Measurements from ENCODE around the gene TRIP10. TPM values are rescaled to one million over a fixed set of nuclear protein-coding genes. Genes with fewer than 3 reads are reported as not detected.

The TRIP10 gene
- total and polyA plus RNA-seq, 2 of the 4 experiments (the other 2 are of a cell fraction), result 39.1 to 47.0 TPM

DNA sequence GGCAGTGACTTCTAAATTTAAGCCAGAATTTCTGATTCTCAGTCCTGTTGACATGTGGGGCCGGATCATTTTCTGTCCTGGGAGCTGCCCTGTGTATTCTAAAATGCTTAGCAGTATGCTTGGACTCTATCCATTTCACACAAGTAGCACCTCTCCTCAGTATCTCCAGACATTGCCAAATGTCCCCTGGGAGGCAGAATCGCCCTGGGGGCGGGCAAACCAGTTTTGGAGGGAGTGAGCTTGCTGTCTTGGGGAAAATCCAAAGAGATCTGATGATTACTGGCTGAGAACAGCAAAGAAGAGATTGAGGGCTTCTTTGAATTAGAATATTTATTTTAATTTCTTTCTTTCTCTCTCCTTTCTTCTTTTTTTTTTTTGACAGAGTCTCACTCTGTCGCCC is 49.4 kb downstream of the TRIP10 start:
- Histone ChIP-seq H3K18ac (ENCODE audit: low read depth, low read length) (no peak overlapping the region), H3K9me3 (ENCODE audit: control insufficient read depth, insufficient read depth, low read length) (peaks cover 7% of the 10 kb centered on the region; the same call in 1 of the 2 replicates), H3K4me1 (ENCODE audit: control insufficient read depth, insufficient read depth, low read length) (no peaks in the 10 kb centered on the region), H2AK9ac (replicated peaks; ENCODE audit: low read depth, low read length, poor library complexity) (no peak overlapping the region), H3K9ac (ENCODE audit: low read depth, low read length) (no peak overlapping the region), H3K56ac (ENCODE audit: extremely low read depth, insufficient read depth, low read length) (no peak overlapping the region), H2BK120ac (ENCODE audit: low read depth, low read length) (no peak overlapping the region), H3K4me3 (ENCODE audit: insufficient read depth, low read depth, low read length) (no peak overlapping the region), H4K20me1 (ENCODE audit: insufficient read depth, low read length) (no peaks in the 10 kb centered on the region), H2AFZ (replicated peaks; ENCODE audit: low read length, poor library complexity) (no peak overlapping the region), H2BK15ac (ENCODE audit: low read depth, low read length) (no peak overlapping the region), H3K9me1 (ENCODE audit: insufficient read depth, low read length) (no peaks in the 10 kb centered on the region), H3K14ac (replicated peaks; ENCODE audit: low read depth, low read length) (no peak overlapping the region), H2BK5ac (ENCODE audit: low read depth, low read length, poor library complexity, severe bottlenecking) (no peak overlapping the region), H3K4ac (ENCODE audit: low read depth, low read length) (no peak overlapping the region), H3K79me1 (ENCODE audit: low read depth in 1 of 2, low read length in 2 of 2) (no peaks in the 10 kb centered on the region), H4K91ac (ENCODE audit: insufficient read depth, low read depth, low read length) (no peak overlapping the region), H3K36me3 (ENCODE audit: control insufficient read depth, insufficient read depth, low read length) (no peaks in the 10 kb centered on the region), H4K8ac (ENCODE audit: low read depth in 2 of 2, low read length in 2 of 2) (no peak overlapping the region), H2BK20ac (ENCODE audit: low read depth, low read length) (no peak overlapping the region), H4K5ac (ENCODE audit: low read depth, low read length) (no peak overlapping the region), H3K4me2 (ENCODE audit: low read depth, low read length) (no peak overlapping the region), H3K27me3 (ENCODE audit: control insufficient read depth, insufficient read depth, low read length) (no peaks in the 10 kb centered on the region), H2AK5ac (ENCODE audit: low read depth, low read length) (no peak overlapping the region), H3K27ac (ENCODE audit: insufficient read depth, low read length) (no peak overlapping the region), H3K23ac (ENCODE audit: low read depth, low read length) (no peak overlapping the region)
- ChIA-PET CTCF (no interaction called here), POLR2A (ENCODE audit: unreplicated experiment) (no interaction called here)
- WGBS, 2 experiments (ENCODE audit: extremely low coverage in 2 of 2, insufficient read length in 1 of 2), result no CpG with 5 or more reads among the region's 4 CpGs
- dilution Hi-C loops (cut with HindIII; ENCODE audit: low sequenced_read_pairs, unreplicated experiment) (no loop called here), in situ Hi-C loops (cut with MboI; ENCODE audit: low sequenced_read_pairs) (no loop called here), intact Hi-C loops (cut with micrococcal nuclease) (no loop called here)
- BruUV-seq (replicated peaks), result no TSS peak
- DNase-seq (no peak), ATAC-seq (ENCODE audit: low read depth) (no peak)
- no peak for TF ChIP-seq NFE2L2 (IDR thresholded peaks at IDR 0.05; ENCODE audit: low read depth, low read length)
- no peak for TF ChIP-seq BHLHE40 (IDR thresholded peaks at IDR 0.05; ENCODE audit: low read depth, low read length)
- TF ChIP-seq, protein P1, sequence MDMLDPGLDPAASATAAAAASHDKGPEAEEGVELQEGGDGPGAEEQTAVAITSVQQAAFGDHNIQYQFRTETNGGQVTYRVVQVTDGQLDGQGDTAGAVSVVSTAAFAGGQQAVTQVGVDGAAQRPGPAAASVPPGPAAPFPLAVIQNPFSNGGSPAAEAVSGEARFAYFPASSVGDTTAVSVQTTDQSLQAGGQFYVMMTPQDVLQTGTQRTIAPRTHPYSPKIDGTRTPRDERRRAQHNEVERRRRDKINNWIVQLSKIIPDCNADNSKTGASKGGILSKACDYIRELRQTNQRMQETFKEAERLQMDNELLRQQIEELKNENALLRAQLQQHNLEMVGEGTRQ (IDR thresholded peaks at IDR 0.05; ENCODE audit: low read depth, low read length), result no peak
- TF ChIP-seq, protein P2, sequence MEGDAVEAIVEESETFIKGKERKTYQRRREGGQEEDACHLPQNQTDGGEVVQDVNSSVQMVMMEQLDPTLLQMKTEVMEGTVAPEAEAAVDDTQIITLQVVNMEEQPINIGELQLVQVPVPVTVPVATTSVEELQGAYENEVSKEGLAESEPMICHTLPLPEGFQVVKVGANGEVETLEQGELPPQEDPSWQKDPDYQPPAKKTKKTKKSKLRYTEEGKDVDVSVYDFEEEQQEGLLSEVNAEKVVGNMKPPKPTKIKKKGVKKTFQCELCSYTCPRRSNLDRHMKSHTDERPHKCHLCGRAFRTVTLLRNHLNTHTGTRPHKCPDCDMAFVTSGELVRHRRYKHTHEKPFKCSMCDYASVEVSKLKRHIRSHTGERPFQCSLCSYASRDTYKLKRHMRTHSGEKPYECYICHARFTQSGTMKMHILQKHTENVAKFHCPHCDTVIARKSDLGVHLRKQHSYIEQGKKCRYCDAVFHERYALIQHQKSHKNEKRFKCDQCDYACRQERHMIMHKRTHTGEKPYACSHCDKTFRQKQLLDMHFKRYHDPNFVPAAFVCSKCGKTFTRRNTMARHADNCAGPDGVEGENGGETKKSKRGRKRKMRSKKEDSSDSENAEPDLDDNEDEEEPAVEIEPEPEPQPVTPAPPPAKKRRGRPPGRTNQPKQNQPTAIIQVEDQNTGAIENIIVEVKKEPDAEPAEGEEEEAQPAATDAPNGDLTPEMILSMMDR (conservative IDR thresholded peaks at IDR 0.05; ENCODE audit: low read depth, low read length), result no peak
